ENCODE data around the gene SLC39A7. TPM values are rescaled to one million over a fixed set of nuclear protein-coding genes. Genes with fewer than 3 reads are reported as not detected.
A peak's percentile ranks its signal among the peaks of the same experiment; 100 is the strongest.

Gene SLC39A7
- total RNA-seq, 2 donors from 2014 or later = 170 to 212 TPM

DNA sequence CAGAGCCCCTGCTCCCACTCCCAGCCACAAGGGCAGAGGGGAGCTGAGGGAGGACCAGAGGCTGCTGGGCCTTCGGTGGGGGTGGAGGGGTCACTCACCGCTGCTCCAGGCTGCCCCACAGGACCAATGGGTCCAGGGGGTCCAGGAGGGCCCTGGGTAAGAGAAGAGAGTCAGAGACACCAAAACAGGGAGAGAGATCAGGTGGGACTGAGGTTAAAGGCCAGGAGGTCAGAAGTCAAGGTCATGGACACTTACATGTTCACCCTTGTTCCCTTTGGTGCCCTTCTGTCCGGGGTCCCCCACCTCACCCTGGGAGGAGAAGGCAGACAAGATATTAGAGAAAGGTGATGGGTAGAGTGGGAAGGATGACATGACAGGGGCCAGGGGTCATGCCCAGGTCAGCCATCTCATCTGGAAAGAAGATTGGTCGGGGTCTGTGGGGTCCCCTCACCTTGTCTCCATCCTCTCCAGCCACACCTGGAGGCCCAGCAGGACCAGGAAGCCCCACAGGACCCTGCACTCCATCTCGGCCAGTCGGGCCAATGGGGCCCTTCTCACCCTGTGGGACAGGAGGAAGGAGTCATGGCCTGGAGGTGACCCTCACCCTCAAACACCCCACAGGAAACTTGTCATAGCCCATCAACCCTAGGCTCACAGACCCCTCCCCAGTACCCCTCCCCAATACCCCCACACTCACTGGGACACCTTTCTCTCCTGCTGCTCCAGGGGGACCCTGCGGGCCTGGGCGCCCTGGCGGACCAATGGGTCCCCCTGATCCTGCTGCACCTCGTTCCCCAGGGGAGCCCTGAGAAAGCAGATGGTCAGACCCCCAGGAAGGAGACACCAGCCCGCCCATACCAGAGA, 29.4 kb upstream of the SLC39A7 start:
- DNase-seq = no peak
- Histone ChIP-seq H3K27me3 (no peaks in the 10 kb centered on the region), H3K36me3 (no peaks in the 10 kb centered on the region), H3K9ac (ENCODE audit: low read depth in 2 of 2, low read length in 2 of 2) (no peak overlapping the region), H3K4me3 (no peak overlapping the region), H3K27ac (no peak overlapping the region), H3K4me1 (no peaks in the 10 kb centered on the region), H3K9me3 (no peaks in the 10 kb centered on the region)
- intact Hi-C loops (cut with DNase I) = no loop called here
- TF ChIP-seq, protein P1, sequence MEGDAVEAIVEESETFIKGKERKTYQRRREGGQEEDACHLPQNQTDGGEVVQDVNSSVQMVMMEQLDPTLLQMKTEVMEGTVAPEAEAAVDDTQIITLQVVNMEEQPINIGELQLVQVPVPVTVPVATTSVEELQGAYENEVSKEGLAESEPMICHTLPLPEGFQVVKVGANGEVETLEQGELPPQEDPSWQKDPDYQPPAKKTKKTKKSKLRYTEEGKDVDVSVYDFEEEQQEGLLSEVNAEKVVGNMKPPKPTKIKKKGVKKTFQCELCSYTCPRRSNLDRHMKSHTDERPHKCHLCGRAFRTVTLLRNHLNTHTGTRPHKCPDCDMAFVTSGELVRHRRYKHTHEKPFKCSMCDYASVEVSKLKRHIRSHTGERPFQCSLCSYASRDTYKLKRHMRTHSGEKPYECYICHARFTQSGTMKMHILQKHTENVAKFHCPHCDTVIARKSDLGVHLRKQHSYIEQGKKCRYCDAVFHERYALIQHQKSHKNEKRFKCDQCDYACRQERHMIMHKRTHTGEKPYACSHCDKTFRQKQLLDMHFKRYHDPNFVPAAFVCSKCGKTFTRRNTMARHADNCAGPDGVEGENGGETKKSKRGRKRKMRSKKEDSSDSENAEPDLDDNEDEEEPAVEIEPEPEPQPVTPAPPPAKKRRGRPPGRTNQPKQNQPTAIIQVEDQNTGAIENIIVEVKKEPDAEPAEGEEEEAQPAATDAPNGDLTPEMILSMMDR (IDR thresholded peaks at IDR 0.05) = no peak

DNA sequence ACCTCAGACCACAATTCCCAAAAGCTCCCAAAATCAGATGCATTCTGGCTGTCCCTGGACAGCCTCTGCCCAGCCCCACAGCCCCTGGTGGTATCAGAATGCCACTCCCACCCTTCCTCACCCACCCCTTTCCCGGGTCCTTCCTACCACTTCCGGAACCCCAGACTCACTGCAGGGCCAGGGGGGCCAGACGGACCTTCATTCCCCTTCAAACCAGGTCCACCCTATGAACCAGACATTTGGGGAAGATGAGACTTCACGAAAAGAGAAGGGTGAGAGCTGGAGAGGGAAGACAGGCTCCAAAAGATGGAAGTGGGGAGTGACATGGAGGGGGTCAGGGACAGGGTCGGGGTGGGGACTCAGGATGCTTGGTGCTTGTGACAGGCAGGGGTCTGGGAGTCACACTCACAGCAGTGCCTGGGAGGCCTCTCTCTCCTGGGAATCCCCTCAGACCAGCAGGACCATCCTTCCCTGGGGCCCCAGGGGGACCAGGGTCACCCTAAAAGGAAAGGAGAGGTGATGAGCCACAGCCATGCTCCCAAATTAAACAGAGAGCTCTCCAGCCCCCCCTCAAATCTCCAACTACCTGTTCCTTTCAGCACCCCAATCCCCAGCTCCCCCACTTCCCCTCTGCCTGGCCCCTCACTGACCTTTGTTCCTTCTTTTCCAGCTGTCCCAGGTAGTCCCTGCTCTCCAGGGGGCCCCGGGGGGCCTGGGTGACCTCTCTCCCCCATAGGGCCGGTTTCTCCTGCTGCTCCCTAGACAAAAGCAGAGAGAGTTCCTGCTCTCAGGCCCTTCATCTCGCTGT, 28.6 kb upstream of the SLC39A7 start:
- TF ChIP-seq, protein P1 (IDR thresholded peaks at IDR 0.05) = no peak
- intact Hi-C loops (cut with DNase I) = no loop called here
- Histone ChIP-seq H3K9ac (ENCODE audit: low read depth in 2 of 2, low read length in 2 of 2) (no peak overlapping the region), H3K4me1 (no peaks in the 10 kb centered on the region), H3K27ac (no peak overlapping the region), H3K36me3 (no peaks in the 10 kb centered on the region), H3K27me3 (no peaks in the 10 kb centered on the region), H3K9me3 (no peaks in the 10 kb centered on the region), H3K4me3 (no peak overlapping the region)
- DNase-seq = no peak

DNA sequence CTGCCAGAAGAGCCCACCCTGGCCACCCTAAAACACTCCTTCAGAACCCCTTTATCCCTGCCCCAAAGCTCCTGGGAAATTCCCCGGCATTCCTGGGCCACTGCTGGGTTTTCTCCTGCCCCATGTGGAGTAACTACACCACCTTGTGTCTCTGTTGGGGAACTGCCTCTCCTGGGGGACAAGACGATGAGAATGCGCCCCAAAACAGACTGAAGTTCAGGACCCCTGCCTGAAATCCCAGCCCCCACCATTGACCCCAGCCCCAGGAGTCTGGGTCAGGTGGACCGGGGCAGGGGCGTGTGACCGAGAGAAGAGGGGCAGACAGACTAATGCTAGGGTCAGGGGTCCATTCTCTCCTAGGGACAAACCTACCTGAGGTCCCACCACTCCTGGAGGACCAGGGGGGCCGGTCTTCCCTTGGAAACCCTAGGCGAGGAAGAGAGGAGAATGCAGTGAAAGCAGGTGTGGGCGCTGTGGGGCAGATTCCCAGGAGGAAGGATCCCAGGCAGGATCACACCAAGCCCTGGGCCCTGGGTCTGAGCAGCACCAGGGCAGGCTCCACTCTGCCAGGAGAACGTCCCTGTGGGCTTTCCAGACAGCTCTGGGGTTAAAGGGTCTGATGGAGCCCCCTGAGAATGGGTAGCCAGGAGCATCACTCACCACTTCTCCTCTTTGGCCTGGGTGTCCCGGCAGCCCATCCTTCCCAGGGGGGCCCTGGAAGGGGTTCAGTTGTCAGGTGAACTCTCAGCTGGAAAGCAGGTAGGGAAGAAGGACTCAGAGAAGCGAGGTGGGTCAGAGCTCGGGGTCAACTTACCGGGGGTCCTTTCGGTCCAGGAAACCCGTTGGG, 27.8 kb upstream of the SLC39A7 start:
- no peaks in the 10 kb centered on the region for H3K9me3 ChIP-seq
- no peak overlapping the region for H3K4me3 ChIP-seq
- no peaks in the 10 kb centered on the region for H3K27me3 ChIP-seq
- H3K4me1 ChIP-seq = no peaks in the 10 kb centered on the region
- H3K9ac ChIP-seq (ENCODE audit: low read depth in 2 of 2, low read length in 2 of 2) = no peak overlapping the region
- no peaks in the 10 kb centered on the region for H3K36me3 ChIP-seq
- no peak overlapping the region for H3K27ac ChIP-seq
- intact Hi-C loops (cut with DNase I) = no loop called here
- no peak for DNase-seq
- TF ChIP-seq, protein P1 (IDR thresholded peaks at IDR 0.05) = peak; percentile 50

DNA sequence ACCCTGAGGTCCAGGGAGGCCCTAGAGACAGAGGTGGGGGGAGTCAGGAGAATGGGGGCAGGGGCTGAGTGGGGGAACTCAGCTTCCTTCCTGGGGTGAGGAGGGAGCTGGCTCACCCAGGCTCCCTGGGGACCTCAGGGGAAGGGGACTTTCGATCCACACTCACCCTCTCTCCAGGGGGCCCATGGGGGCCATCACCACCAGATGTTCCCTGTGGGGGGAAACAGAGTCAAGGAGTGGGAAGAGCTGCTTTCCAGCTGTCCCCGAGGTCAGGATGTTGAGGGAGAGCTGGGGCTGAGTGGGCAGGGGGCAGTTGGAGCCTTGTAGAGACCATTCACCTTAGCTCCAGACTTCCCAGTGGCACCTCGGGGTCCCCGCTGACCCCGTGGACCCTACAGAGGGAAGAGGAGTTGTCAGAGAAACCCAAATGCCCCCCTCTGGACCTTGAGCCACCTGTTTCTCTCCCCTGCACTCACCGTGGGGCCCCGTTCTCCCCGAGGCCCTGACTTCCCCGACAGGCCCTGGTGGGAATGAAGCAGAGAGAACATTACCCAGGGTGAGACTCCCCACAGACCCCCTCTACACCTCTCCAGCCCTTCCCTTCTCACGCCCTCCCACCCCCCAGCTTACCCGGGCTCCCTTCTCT, 27.0 kb upstream of the SLC39A7 start:
- TF ChIP-seq, protein P1 (IDR thresholded peaks at IDR 0.05) = no peak
- Histone ChIP-seq H3K27ac (no peak overlapping the region), H3K9me3 (no peaks in the 10 kb centered on the region), H3K4me3 (no peak overlapping the region), H3K36me3 (no peaks in the 10 kb centered on the region), H3K4me1 (no peaks in the 10 kb centered on the region), H3K9ac (ENCODE audit: low read depth in 2 of 2, low read length in 2 of 2) (no peak overlapping the region), H3K27me3 (no peaks in the 10 kb centered on the region)
- intact Hi-C loops (cut with DNase I) = no loop called here
- no peak for DNase-seq

DNA sequence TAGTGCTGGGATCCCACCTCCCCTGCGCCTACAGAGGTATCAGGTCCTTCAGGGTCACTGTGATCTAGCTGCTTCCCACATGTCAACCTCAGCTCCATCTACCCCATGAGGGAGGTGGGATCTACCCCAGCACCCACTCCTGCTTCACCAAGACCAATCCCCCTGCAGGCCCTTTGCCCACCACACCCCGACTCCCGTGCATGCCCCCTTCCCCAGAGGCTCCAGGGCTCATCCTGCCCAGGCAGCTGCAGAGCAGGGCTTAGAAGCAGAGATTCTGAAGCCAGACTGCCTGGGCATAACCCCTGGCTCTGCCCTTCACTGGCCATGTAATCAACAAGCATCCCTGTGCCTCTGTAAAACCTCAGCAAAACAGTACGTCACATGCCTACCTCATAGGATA, 25.9 kb upstream of the SLC39A7 start:
- Histone ChIP-seq H3K9ac (ENCODE audit: low read depth in 2 of 2, low read length in 2 of 2) (no peak overlapping the region), H3K36me3 (no peaks in the 10 kb centered on the region), H3K9me3 (no peaks in the 10 kb centered on the region), H3K27ac (no peak overlapping the region), H3K27me3 (no peaks in the 10 kb centered on the region), H3K4me1 (no peaks in the 10 kb centered on the region), H3K4me3 (no peak overlapping the region)
- intact Hi-C loops (cut with DNase I) = no loop called here
- TF ChIP-seq, protein P1 (IDR thresholded peaks at IDR 0.05) = no peak
- DNase-seq = no peak
